Body of pancreas (tissue), 4 donors: Measurements from ENCODE around the gene OSTC. TPM values are rescaled to one million over a fixed set of nuclear protein-coding genes. Genes with fewer than 3 reads are reported as not detected.

Experiments
- ATAC-seq: fragments of 150-250 bp; one replicate; pipeline ENCODE4 v1.9.1; 2016
- DNase-seq, 4 donors: peaks; one replicate each; pipeline ENCODE4 v3.0.0-alpha.2; 2019
- H3K27ac ChIP-seq, 4 donors: fragments of 200-600 bp; sonication (generic); 1 replicate in 3 of 4; 2 replicates in 1 of 4; pipeline versions ENCODE4 v1.5.1 to v1.6.1; 2016 to 2019; ENCODE audit warnings: mild to moderate bottlenecking in 1 of 4, mixed read lengths in 1 of 4, moderate library complexity in 1 of 4
- H3K27me3 ChIP-seq, 2 donors: fragments of 200-600 bp; sonication (generic); one replicate each; pipeline ENCODE4 v1.6.0; 2016; ENCODE audit warnings: mild to moderate bottlenecking in 1 of 2
- H3K36me3 ChIP-seq, 2 donors: fragments of 200-600 bp; sonication (generic); replicated peaks in 1 of 2; 2 replicates each; pipeline ENCODE4 v1.5.1; 2016; ENCODE audit warnings: low read depth in 2 of 2; ENCODE audit not compliant: insufficient read depth in 1 of 2
- H3K4me1 ChIP-seq: fragments of 200-600 bp; sonication (generic); one replicate; pipeline ENCODE4 v1.6.0; 2016
- H3K4me3 ChIP-seq, 2 donors: fragments of 200-600 bp; sonication (generic); 1 replicate in 1 of 2; 2 replicates in 1 of 2; pipeline ENCODE4 v1.5.1; 2016 to 2019
- H3K9me3 ChIP-seq, 3 donors: fragments of 200-600 bp; sonication (generic); 1 replicate in 2 of 3; 2 replicates in 1 of 3; pipeline ENCODE4 v1.5.1; 2016
- POLR2A ChIP-seq, 3 donors: fragments of 450-650 bp; IDR thresholded peaks; one replicate each; pipeline ENCODE4 v1.6.1; 2016; ENCODE audit warnings: antibody characterized with exemption in 3 of 3, mild to moderate bottlenecking in 2 of 3
- WGBS, 2 donors: methylation state at CpG; one replicate each; pipeline ENCODE4 v1.1.5; 2017; 5-methylcytosine and 5-hydroxymethylcytosine counted together
- intact Hi-C: fragments of 100-400 bp; cut with DNase I; formaldehyde crosslinking; loops from one replicate; pipeline ENCODE4 v1.15.1; 2023
- total RNA-seq, 2 donors: library from RNA; depleted of rRNA; stranded (reverse); fragments of >200 nt; gene quantifications; one replicate each; pipeline ENCODE4 v1.1.0, GENCODE V29; 2016
- TF ChIP-seq, protein P1 (sequence below), 7 experiments: fragments of 450-650 bp in 4 of 7; fragments of 200-600 bp in 3 of 7; sonication (generic) in 3 of 7; IDR thresholded peaks; one replicate each; pipeline ENCODE4 v1.5.1; 2016 to 2019; ENCODE audit warnings: antibody characterized with exemption in 7 of 7

OSTC gene
- total RNA-seq, 2 donors from 2014 or later: 35.6 to 308 TPM

DNA sequence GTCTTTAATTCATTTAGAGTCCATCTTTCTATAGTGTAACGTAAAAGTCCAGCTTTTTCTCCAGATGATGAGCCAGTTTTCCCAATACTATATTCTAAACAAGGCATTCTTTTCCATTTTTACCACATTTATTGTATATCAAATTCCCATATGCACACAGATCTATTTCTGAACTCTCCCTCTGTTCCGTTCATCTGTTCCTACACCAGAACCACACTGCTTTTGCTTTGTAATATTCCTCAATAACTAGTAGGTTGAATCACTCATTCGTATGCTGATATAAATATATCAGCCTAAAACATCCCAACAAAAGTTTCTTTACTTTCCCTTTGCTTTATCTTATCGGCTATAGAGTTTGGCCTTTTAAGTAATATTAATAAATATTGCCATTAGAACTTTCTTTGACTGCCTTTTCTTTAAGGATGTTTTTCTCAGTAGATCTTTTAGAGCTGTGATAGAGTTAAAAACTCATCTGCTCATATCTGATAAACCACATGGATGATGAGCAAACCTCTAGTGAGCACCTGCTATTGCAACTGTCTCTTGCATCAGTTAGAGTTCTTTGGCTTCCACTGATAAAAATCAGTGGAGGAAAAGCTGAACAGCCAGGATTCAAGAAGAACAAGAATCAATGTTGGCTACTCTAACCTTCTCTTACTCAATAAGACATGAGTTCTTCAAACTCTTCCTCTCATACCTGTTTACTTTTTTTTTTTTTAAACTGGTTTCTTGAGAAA, 43.2 kb upstream of the OSTC start:
- WGBS, 2 donors: 96 to 97% methylated on average over 4 of the region's 4 CpGs
- ATAC-seq (no peak), DNase-seq (no peak)
- no peaks in the 10 kb centered on the region for H3K27me3 ChIP-seq
- H3K9me3 ChIP-seq: no peaks in the 10 kb centered on the region
- no peak overlapping the region for H3K4me3 ChIP-seq
- TF ChIP-seq POLR2A (IDR thresholded peaks at IDR 0.05): no peak
- TF ChIP-seq, protein P1, sequence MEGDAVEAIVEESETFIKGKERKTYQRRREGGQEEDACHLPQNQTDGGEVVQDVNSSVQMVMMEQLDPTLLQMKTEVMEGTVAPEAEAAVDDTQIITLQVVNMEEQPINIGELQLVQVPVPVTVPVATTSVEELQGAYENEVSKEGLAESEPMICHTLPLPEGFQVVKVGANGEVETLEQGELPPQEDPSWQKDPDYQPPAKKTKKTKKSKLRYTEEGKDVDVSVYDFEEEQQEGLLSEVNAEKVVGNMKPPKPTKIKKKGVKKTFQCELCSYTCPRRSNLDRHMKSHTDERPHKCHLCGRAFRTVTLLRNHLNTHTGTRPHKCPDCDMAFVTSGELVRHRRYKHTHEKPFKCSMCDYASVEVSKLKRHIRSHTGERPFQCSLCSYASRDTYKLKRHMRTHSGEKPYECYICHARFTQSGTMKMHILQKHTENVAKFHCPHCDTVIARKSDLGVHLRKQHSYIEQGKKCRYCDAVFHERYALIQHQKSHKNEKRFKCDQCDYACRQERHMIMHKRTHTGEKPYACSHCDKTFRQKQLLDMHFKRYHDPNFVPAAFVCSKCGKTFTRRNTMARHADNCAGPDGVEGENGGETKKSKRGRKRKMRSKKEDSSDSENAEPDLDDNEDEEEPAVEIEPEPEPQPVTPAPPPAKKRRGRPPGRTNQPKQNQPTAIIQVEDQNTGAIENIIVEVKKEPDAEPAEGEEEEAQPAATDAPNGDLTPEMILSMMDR (IDR thresholded peaks at IDR 0.05): no peak
- no peak overlapping the region for H3K27ac ChIP-seq
- intact Hi-C loops: no loop called here
- H3K4me1 ChIP-seq: no peaks in the 10 kb centered on the region
- H3K36me3 ChIP-seq: no peaks in the 10 kb centered on the region

DNA sequence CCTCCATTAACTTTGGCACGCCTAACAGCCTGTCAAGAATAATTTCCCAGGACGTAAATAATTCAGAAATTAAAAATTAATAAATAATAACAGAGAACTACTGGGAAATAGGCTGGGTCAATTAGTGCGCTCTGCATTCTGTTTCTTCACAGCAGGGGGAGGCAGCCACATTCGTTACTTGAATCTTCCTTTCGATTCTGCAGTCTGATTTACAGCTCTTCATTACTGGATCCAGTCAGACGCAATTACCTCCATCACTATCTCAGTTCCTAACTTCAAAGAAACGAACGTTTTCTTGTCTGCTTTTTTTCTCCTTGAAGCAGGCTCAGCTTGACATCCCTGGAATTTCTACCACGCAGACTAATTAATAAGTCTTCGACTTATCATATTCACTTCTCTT, 39.0 kb upstream of the OSTC start:
- Histone ChIP-seq H3K9me3 (no peaks in the 10 kb centered on the region), H3K4me3 (no peak overlapping the region), H3K36me3 (no peaks in the 10 kb centered on the region), H3K27me3 (no peaks in the 10 kb centered on the region), H3K27ac (no peak overlapping the region), H3K4me1 (no peaks in the 10 kb centered on the region)
- DNase-seq: no peak
- ATAC-seq: no peak
- intact Hi-C loops: no loop called here
- no peak for TF ChIP-seq POLR2A (IDR thresholded peaks at IDR 0.05)
- TF ChIP-seq, protein P1 (IDR thresholded peaks at IDR 0.05): no peak
- WGBS, 2 donors: 58 to 64% methylated on average over 10 of the region's 10 CpGs

DNA sequence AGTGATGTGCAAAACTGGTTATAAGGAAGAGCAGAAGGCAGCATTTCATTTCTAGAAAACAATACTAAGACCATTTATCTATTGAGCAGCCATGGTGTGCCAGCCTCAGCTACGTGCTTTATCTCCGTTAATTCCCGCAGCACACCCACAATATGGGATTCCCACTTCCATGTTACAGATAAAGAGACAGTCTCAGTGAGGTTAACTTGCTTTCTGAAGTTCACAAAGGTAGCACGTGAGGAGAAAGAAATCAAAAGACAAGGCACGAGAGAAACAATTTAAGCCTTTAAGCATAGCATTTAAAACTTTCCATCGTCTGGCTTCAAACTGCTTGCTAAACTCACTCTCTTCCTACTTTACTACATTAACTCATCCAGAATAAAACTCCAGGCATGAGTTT, 38.0 kb upstream of the OSTC start:
- no peak overlapping the region for H3K4me3 ChIP-seq
- DNase-seq (no peak), ATAC-seq (no peak)
- TF ChIP-seq, protein P1 (IDR thresholded peaks at IDR 0.05): no peak
- no peak for TF ChIP-seq POLR2A (IDR thresholded peaks at IDR 0.05)
- H3K36me3 ChIP-seq: no peaks in the 10 kb centered on the region
- H3K4me1 ChIP-seq: no peaks in the 10 kb centered on the region
- intact Hi-C loops: no loop called here
- H3K27me3 ChIP-seq: no peaks in the 10 kb centered on the region
- H3K27ac ChIP-seq: no peak overlapping the region
- 89 to 91% methylated on average over 6 of the region's 6 CpGs for WGBS, 2 donors
- H3K9me3 ChIP-seq: no peaks in the 10 kb centered on the region

DNA sequence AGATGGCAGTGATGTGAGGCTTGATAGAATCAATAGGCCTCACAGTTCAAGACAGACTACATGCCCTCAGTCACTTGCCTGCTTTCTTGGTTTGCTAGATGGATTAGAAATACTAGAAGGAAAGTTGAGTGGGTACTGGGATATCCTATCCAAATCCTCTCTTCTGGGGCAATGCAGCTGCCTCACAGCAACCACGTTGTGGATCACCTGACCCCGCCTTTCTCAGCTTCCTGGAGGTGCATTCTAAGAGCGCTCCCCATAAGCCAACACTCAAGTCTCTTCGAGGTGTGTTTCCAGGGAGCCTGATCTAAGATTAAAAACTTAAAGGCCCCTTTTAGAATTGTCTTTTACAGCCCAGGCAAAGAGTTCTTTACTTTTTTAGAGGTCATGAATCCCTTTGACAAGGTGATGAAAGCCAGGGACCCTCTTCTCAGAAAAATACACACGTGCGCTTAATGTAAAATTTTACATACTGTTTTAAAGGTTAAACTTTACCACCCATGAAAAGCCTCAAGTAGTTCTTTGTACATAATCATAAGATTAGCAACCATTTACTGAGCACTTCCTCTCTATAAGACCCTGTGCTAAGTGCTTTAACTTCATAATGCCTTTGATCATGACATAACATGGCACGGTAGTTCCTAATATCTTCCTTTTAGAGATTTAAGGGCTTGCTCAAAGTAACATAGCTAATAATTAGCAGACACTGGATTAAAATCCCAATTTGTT, 30.9 kb upstream of the OSTC start:
- Histone ChIP-seq H3K4me3 (peak overlapping the region in 1 of 2 donors; percentile 56), H3K4me1 (peaks cover 32% of the 10 kb centered on the region), H3K9me3 (no peaks in the 10 kb centered on the region), H3K36me3 (peaks cover 7 to 8% of the 10 kb centered on the region in 2 donors), H3K27me3 (no peaks in the 10 kb centered on the region), H3K27ac (peak overlapping the region in 3 of 4 donors; percentile 86 to 88 (median 87))
- intact Hi-C loops: no loop called here
- ATAC-seq: no peak
- TF ChIP-seq, protein P1 (IDR thresholded peaks at IDR 0.05): no peak
- TF ChIP-seq POLR2A (IDR thresholded peaks at IDR 0.05): no peak
- 63 to 69% methylated on average over 6 to 7 of the region's 7 CpGs for WGBS, 2 donors
- DNase-seq: no peak
